GM19193 (cell line): ENCODE measurements around the gene GGN.

ENCODE experiments used
- POLR2A ChIP-seq: IDR thresholded peaks from 4 replicates; pipeline ENCODE4 v1.6.1; 2011; ENCODE audit not compliant: insufficient read depth, insufficient read length; ENCODE audit errors: extremely low read depth

GGN gene, protein sequence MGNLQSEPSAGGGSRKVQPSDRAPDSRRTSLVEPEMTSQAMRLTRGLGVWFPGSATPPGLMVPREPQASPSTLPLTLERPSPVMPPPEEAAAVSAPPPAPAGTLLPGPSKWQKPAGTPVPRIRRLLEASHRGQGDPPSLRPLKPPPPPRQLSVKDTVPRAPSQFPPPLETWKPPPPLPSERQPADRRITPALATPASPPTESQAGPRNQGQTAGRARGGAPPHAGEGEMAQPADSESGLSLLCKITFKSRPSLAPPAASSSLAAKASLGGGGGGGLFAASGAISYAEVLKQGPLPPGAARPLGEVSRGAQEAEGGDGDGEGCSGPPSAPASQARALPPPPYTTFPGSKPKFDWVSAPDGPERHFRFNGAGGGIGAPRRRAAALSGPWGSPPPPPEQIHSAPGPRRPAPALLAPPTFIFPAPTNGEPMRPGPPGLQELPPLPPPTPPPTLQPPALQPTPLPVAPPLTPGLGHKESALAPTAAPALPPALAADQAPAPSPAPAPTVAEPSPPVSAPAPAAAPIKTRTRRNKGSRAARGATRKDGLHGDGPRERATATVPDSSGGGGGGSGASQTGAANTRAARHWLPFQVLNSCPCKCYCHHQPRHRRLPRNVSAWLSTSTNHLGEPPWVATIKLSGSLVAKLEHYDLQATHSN

GRCh38 chr19:38387550-38388348, at the start of gene GGN:
GGN (minus strand) TSS chr19:38388034; CDS start chr19:38387261, 773 bp downstream.
- TF ChIP-seq POLR2A = peak; percentile 21

GRCh38 chr19:38437295-38437694, 49.5 kb upstream of the GGN start:
- TF ChIP-seq POLR2A = no peak

DNA sequence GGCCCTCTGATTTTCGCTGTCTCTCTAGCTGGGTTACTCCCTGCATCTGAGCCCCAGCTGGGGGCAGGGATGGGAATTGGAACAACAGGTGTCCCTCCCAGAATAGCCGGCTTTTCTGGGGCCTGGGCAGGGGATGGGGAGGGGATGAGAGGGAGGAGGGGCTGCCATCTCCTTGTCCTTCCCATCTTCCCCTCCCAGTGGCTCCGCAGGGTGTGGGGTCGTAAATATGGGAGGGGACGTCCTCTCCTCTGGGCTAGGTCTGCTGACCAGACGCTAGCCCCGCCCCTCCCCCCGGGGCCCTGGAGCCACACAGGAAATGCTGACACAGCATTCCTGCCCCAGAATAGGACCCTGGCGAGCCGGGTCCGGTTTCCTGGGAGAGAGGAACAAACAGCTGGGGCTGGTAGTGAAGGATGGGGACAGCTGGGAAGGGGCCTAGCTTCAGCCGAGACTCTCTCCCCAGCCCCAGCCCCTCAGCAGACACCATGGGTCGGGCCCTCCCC, 46.8 kb upstream of the GGN start:
- TF ChIP-seq POLR2A = no peak

- TF ChIP-seq POLR2A = no peak
These were observed 45.5 kb upstream of the GGN start, which contains the start of gene RYR1 for GRCh38 chr19:38433268-38433733. RYR1 (plus strand) TSS chr19:38433691; CDS start chr19:38433830, 139 bp downstream.

DNA sequence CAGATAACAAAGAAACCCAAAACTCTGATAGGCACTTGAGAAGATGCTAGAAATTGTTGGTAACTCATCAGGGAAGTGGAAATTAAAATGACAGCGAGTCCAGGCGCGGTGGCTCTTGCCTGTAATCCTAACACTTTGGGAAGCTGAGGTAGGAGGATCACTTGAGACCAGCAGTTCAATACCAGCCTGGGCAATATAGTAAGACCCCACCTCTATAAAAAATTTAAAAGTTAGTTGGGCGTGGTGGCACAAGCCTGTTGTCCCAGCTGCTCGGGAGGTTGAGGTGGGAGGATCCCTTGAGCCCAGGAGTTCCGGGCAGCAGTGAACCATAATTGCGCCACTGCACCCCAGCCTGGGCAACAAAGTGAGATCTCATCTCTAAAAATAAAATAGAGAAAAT, 43.1 kb upstream of the GGN start:
- TF ChIP-seq POLR2A = no peak

GRCh38 chr19:38429811-38430156, 42.0 kb upstream of the GGN start:
- no peak for TF ChIP-seq POLR2A

DNA sequence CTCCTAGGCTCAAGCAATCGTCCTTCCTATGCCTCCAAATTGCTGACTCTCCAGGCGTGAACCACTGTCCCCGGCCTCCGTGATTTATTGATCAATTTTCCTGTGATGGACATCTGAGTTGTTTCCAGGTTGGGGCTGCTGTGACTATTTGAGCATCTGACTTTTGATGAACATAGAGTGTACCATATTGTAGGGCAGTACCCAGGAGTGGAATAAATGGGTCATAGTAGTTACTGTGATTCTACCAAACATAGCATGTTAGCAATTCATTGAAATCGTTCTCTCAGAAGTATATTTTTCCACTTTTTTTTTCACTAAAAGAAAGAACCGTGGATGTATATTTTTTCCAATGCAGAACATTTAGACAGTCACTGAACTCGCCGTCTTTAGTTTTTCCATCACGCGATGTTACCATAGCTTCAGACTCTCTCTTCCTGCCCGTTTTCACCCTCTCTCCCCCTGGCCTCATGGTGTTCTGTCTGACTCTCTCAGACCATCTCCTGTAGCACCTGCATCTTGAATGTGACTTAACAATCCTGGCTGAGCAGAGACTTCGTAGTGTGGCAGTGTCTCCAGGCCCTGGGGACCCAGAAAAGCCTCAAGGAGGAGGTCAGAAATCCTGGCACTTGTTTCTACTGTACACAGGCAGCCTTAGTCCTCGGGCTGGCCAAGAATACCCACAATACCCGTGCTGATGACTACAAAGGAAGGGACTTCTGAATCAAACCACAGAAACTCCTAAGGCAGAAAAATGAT, 41.4 kb upstream of the GGN start:
- no peak for TF ChIP-seq POLR2A

DNA sequence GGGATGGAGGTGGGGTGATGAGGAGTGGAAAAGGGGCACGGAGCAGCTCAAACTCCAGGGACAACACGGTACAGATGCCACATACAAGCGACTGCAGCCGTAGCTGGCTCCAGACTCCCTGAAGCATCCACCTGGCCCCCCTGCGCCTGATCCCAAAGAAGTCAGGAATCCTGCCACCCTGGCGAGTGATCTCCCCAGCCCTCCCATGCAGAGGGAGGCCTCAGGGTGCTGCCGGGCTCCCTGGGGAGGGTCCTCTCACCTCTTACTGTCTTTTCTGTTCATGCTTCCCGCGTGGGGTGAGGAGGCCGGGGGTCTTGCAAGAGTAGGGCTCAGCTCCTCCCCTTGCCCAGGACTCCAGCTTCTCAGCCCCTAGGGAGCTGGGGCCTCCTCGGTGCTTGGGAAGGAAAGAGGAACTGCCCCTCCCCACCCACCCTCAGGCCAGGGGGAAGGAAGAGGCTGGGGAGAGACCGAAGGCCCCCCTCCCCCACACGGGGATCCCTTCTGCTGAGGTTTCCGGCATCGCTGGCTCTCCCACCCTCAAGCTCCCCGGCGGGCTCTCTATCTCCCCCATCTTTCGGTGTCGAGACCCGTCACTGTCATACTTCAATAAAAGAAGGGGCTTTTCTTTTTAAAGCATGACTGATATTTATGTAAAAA, 38.1 kb upstream of the GGN start, which contains the start of gene RASGRP4:
Gene RASGRP4, minus strand, starts transcription at position 410 of the 657 bp plus-strand sequence. Its CDS starts 128 bp downstream, at position 282.
- no peak for TF ChIP-seq POLR2A

DNA sequence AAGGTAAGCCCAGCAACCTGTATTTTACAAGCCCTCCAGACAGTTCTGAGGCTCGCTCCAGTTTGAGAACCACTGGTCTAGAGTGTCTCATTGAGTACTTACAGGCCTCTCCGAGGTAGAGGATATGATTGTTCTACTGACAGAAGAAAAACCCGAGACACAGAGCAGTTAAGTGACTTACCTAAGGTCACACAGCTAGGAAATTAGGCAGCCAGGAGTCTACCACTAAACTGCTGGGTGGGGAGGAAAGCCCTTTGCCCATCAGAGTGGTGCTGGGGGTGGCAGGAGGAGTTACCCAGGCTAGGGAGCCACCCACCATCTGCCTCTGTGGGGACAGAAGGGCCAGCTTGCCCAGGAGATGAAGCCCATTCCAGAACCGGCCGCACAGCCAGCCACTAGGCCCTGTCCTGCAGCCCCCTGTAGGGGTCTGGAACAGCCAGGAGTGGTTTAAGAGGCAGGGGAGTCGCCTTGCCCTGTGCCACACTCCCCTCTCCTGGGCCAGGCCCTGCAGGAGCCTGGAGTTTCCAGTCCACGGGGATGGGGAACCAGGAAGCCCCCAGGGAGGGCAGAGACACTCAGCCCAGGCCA, 37.5 kb upstream of the GGN start:
- no peak for TF ChIP-seq POLR2A

- TF ChIP-seq POLR2A = no peak
These were observed 36.4 kb upstream of the GGN start for GRCh38 chr19:38424272-38424671.

DNA sequence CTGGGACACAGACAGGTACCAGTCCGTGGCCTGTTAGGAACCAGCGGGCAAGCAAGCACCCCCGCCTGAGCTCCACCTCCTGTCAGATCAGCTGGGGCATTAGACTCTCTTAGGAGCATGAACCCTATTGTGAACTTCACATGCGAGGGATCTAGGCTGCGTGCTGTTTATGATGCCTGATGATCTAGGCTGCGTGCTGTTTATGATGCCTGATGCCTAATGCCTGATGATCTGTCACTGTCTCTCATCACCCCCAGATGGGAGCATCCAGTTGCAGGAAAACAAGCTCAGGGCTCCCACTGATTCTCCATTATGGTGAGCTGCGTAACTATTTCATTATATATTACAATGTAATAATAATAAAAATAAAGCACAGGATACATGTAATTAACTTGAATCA, 34.6 kb upstream of the GGN start:
- no peak for TF ChIP-seq POLR2A

- no peak for TF ChIP-seq POLR2A
These were observed 34.0 kb upstream of the GGN start for GRCh38 chr19:38421856-38422255.

DNA sequence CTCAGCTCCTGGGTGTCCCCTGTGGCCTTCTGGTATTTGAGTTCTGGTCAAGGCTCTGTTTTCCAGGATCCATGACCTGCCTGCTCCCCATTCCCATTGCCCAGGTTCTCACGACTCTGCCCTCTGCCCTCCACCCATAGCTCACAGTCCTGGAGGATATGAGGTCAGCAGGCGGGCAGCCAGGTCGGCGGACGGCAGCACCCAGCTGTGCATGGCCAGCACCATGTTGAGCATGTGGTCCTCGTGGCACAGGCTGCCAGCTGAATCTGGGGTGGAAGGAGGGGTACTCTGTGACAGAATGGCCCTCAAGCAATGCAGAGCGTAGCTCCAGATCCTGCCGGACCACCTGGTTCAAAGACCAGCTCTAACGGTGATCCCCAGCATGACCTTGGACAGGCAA, 33.1 kb upstream of the GGN start:
- TF ChIP-seq POLR2A = no peak
